GM19351 (cell line): ENCODE results near the gene HTATSF1.

Experiments
- ATAC-seq: cut with Tn5 transposase; IDR thresholded peaks from one replicate; pipeline ENCODE4 v1.9.1; 2021; ENCODE audit warnings: mild to moderate bottlenecking, moderate library complexity; ENCODE audit not compliant: unreplicated experiment

The HTATSF1 gene

GRCh38 chrX:136495043-136495442 lies 2.3 kb upstream of the HTATSF1 start:
- ATAC-seq = no peak

GRCh38 chrX:136496186-136496763 lies 1.1 kb upstream of the HTATSF1 start:
- peak; percentile 0 for ATAC-seq

- peak; percentile 74 for ATAC-seq
Observed at GRCh38 chrX:136496764-136497555, 432 bp upstream of the HTATSF1 start.

DNA sequence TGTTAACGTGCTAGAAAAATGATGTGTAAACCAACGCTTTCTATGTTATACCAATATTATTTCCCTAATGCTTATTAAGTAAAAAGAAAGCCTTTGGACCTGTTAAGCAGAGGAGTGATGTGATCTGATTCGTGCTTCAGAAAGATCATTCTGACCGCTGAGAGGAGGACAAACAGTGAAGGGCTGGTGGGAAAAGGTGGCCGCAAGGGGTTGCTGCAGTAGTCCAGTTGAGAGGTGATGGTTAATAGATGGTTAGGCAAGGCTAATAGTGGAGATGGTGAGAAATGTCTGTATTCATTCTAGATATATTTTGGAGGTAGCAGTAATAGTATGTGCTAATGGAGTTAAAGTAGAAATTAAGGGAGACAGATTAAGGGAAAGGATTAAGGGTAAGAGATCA lies 21.7 kb downstream of the HTATSF1 start:
- ATAC-seq = no peak

DNA sequence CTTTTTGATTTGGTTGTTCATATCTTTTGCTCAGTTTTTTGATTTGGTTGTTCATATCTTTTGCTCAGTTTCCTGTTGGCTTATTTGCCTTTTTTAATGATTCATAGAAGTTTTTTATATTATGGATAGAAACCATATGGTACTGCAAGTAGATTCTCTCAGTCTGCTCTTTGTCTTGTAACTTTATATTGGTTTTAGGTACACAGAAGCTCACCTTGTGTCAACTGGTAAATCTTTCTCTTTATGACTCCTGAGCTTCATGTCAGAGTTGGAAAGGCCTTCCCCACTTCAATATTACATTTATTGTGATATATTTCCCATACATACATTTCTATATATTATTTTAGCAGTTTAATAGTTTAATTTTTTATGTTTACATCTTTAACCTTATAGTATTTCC lies 26.4 kb downstream of the HTATSF1 start:
- ATAC-seq = no peak

GRCh38 chrX:136525738-136526606 lies 28.6 kb downstream of the HTATSF1 start:
- ATAC-seq = no peak

DNA sequence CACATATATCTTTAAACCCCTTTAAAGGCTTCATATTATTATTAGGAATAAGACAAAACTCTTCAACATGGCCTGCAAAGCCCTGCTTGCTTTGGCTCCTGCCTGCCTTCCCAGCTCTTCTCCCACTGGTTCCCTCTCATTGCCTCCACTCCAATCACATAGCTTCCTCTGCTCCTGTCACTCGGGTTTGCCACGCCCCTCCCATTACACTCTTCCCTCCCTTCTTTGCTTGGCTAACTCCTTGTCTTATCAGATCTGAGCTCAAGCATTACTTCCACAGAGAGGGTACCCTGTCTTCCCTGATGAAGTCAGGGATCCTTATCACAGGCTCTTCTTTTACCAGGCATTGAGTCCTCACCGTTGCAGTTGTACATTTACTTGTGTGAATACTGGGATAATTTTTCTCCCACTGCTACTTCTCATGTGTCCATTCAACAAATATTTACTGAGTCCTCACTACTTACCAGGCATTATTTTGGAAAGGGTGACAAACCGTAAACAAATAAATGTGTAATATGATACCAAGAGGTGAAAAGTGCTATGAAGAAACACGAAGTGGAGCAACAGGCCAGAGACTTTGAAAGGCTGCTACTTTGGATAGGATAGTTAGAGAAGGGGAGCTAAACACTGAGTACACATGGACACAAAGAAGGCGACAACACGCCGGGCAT lies 31.4 kb downstream of the HTATSF1 start:
- no peak for ATAC-seq

DNA sequence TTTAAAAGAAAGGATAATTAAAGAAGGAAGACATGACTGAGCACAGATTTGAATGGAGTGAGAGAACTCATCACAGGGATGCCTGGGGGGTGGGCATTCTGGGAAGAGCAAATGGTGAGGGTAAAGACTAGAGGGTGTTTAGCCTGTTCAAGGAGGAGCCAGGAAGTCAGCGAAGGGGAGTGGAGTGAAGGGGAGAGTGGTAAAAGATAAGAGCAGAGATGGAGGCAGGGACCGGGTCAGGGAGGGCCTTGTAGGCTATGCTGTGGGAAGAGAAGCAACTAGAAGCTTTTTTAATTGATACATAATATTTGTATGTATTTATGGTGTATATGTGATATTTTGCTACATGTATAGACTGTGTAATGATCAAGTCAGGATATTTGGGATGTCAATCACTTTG lies 32.4 kb downstream of the HTATSF1 start:
- no peak for ATAC-seq

GRCh38 chrX:136531951-136532350 lies 34.6 kb downstream of the HTATSF1 start, which contains the start of gene VGLL1:
Gene VGLL1, plus strand, starts transcription at chrX:136532215. Its CDS starts 3,806 bp downstream, at chrX:136536021.
- no peak for ATAC-seq

DNA sequence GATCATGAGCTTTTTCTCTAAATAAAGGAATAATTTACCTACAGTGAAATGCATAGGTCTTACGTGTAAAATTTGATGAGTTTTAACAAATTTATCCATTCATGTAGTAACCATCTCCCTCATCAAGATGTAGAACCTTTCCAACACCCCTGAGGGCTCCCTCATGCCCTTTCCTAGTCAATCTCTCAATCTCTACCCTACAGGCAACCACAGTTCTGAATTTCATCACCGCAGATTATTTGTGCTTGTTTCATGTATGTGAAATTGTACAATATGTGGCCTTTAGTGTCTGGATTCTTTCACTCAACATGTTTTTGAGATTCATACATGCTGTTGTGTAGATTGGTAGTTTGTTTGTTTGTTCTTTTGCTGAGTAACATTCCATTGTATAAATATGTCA lies 36.7 kb downstream of the HTATSF1 start:
- ATAC-seq = no peak

- ATAC-seq = no peak
Observed at GRCh38 chrX:136538811-136539210, 41.4 kb downstream of the HTATSF1 start.

GRCh38 chrX:136540226-136540625 lies 42.8 kb downstream of the HTATSF1 start:
- ATAC-seq = no peak

- no peak for ATAC-seq
Observed at GRCh38 chrX:136541294-136541693, 43.9 kb downstream of the HTATSF1 start.

DNA sequence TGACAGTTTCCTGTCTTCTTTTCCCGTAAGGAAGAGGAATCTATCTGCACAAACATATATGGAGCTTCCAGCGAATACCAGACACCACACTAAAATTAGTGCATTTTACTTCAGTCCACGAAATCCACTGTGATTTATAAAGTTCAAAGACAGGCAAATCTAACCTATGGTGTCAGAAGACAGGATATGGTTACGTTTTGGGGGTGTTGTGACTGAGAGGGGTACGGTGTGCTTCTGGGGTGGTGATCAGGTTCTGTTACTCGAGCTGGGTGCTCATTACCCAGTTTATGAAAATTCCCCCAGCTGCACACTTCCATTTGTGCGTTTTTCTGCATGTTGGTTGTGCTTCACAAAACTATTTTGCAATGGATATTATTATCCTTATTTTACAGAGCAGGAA lies 44.9 kb downstream of the HTATSF1 start:
- ATAC-seq = no peak

DNA sequence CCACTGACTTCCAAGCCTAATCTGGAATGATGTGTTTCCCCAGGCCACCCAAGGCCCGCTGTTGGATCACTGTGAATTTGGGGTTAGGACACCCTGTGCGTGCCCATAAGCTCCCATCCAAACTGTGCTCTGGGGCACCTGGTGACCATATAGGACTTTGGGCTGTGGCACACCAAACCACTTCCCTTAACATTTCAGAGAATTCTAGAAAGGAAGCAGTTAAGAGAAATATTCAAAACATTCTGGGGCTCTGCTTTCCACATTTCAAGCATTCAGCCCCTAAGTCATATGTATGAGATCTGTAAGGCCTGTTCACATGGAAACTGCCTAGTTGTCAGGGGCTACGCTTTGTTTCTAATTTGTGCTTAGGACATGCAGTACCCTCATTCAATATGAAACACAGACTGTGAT lies 49.0 kb downstream of the HTATSF1 start:
- ATAC-seq = no peak

DNA sequence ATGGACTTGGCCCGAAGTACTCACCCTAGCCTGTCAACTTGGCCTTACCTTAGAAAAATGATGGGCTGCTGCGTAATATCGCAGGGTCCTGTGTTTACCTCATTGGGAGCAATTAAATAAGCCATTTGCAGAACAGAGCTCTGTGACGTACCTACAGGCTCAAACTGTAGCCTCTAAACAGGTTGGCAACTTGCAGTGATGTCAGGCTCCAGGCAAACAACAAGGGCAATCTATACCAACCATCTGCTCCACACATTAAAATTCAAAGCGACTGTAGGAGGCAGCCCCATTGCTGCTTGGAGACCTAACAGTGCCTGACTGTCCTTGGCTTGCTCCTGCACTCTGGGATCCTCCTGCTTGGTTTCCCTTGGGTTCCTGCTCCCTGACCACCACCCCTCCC lies 51.8 kb downstream of the HTATSF1 start:
- ATAC-seq = no peak

GRCh38 chrX:136551410-136551809 lies 54.0 kb downstream of the HTATSF1 start:
- no peak for ATAC-seq

- ATAC-seq = no peak
Observed at GRCh38 chrX:136555694-136556093, 58.3 kb downstream of the HTATSF1 start.
